Activated naive CD4-positive, alpha-beta T cell treated with Interleukin-2 at 50 U/mL for 16 hours (primary cell): ENCODE data around the gene PTMA.

Experiments used
- DNase-seq: peaks from one replicate; pipeline ENCODE4 v3.0.0-alpha.2; 2020

PTMA gene

DNA sequence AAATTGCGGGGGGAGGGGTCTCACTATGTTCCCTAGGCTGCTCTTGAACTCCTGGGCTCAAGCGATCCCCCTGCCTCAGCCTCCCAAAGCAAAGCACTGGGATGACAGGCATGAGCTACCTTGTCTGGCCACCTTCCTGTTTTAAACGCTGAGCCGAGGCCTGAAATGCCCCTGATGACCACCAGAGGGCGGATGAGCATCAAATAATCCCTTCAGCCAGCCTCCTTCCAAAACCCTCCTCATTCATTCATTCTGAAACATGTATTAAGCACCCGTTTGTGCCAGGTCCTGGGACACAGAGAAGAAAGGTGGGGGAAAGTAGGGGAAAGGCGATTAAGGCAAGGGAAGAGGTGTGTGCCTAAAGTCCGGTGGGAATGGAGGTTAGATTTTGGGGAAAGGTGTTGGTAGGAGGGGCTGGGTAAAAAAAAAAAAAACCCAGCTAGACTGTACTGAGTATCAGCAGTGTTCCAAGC lies 30.7 kb upstream of the PTMA start:
- DNase-seq: peak; percentile 86

DNA sequence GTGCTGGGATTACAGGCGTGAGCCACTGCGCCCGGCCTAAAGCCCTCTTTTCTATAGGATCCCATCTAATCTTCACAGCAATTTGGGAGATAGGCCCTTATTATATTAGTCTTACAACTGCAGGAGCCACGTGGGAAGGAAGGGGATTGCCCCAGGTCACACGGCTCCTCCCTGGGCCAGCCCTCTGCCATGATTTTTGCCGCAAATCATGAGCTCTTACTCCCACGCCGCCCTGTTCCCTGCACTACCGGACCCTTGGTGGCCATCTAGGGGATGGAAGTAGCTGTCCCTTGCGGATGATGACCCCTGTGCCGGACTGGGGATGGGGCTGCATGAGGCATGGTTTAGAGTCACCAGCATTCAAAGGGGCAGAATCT lies 28.4 kb upstream of the PTMA start:
- no peak for DNase-seq

DNA sequence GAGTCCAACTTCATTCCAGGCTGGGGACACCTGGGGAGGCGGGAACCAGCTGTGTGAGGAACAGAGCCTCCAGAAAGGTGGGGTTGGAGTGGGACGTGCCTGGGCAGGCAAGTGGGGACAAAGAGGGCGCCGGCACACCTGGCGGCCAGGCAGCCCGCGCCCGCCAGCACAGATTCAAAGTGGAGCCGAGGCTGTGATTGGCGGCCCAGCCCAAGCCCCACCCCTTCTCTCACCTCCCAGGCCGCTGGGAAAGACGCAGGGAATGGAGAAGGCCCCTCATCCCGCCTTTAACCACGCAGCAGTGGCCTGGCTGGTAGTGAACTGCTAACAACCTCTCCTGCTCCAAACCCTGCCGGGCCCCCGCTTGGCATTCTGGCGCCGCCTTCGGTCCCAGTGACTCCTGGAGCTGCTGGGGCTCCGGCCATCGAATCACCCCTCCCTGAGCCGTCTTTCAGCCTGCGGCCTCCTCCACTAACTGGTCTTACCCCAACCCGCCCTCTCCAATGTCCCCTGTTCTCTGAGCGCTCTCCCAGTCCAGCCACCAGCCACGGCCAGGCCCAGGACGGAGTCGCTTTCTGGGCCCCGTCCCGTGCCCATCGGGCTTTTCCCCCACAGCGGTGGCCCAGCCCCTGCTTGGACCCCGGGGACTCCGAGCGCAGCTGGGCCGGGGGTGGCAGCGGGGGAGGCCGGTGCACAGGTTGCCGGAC lies 27.9 kb upstream of the PTMA start:
- DNase-seq: no peak

DNA sequence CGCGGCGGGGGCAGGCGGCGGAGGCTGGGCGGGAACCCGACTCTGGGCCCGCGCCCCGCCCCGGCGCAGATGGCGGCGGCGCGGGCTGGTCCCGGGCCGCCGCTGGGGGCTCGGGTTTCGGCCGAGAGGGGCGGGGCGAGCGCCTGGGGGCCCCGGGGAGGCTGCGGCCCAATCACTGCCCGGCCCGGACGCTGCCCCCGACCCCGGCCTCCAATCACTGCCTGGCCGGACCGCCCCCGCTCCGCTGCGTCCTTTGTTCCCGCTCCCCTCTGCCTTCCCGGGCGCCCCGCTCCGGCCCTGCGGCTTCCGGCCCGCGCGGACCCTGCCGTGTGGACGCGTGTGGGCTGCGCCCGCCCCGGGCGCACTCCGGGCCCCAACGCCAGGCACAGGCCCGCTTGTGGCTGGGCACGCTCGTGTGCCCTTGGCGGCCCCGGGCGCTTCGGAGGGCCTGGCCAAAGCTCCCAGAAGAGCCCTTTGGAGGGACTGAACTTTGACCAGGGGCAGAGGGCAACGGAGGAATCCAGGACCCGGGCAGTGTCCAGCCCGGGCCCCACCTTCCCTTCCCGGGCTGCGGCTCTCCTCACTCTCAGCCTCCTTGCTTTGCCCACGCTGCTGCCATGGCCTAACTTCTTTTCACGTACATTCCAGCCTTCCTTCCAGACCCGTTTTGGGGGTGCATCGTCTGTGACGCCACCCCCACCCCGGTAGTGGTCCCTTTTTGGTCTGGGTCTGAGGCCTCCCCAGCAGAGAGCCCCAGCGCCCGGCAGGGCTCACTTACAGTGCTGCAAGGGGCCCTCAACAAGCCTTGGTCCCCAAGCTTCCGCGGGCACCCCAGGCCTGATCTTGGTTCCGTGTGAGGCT lies 27.1 kb upstream of the PTMA start:
- no peak for DNase-seq

DNA sequence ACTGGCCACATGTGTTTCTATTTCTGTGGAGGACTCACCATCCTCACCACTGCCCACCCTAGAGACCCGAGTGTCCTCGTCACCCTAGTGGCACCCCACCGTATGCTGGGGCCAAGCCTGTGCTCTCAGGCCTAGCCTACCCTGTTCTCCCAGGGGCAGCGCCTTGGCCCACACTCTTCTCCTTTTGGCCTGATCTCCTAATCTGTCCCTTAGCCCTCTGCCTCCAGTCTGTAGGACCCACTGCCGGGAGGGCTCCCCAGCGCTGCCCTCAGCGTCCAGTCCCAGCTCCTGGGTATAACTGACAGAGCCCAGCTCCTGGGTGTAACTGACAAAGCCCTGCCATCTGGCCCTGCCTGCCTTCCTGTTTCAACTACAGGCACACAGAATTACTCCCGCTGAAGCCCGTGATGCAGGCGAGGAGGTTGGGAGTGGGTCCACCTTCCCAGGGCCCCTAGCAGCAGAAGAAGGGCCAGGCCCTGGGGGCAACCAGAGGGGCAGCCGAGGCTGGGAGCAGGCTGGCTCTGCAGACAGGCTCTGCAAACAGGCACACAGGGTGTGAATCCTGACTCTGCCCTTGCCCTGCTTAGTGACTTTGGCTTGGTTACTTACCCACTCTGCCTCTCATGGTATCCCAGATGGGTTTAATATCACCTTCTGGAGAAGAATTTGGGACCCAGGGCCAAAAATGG lies 25.6 kb upstream of the PTMA start:
- DNase-seq: no peak

DNA sequence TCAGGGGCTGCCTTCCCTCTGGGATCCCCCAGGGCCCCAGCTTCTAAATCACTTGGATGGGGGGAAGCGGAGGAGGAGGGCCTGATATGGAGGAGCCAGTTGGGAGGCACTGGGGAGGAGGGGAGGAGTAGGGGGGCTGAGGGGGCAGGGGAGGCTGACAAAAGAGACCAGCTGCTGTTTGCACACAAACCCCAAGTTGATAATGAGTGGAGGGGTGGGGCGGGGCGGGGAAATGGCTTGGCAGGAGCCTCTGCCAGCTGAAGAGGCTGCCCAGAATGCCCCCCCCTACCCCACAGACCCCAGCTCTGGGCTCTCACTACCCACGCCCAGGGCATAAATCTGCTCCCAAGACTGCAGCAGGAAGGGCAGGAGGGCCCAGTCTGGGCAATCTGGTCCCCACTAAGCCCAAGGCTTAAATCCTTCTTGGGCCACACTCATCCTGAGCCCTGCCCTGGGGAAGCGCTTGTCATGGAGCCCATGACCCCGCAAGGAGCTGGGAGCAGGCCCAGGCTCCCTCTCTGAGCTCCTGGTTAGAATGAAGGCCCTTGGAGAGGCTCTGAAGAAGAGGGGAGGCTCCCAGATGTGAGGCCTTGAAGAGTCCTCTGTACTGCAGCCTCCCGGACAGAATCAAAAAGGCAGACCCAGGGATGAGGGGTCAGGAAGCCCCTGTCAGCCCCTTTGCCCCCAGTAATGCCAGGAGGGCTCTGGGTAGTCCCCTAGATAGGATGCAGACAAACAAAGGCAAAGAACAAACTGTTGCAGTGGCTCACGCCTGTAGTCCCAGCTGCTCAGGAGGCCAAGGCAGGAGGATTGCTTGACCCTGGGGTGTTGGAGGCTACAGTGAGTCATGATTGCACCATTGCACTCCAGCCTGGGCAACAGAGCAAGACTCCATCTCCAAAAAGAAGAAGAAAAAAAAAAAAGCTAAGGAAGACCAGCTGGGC lies 24.8 kb upstream of the PTMA start:
- no peak for DNase-seq

DNA sequence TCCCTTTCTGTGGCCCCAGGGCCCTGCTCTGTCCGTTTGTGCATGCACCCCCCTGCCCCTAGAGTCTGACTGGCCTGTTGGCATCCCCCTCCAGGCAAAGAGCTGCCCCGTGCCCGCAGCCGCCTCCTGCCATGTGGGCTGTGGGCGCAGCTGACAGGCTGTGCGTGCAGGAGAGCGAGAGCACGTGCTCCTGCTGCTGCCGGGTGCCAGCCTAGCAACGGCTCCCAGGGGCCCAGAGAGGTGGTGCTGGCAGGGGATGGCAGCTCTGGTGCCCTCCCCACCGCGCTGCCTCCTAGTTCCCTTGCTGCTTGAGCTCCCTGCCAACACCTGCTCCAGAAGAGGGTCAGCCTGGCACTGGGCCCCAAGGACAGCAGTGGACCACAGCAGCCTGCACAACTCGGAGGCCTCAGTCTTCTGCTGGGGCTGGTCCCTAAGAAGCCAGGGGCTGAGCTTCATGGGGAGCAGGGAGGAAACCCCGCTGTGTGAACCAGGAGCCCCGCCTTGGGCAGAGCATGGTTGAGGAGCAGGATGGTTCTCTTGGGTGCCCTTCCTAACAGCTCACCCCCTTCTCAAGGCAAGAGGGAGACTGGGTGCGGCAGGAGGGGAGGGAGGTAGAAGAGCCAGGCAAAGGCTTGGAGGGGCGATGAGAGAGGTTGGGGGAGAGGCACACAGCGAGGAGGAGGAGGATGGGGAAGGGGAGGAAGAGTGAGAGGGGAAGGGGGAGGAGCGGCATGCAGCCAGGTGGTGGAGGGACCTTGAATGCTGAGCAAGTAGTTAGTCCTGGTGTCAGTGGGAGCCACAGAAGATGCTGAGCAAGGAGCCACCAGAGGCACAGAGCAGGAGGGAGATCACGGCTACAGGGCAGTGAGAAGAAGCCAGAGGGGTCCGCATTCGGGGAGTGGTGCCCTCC lies 23.8 kb upstream of the PTMA start:
- DNase-seq: no peak

DNA sequence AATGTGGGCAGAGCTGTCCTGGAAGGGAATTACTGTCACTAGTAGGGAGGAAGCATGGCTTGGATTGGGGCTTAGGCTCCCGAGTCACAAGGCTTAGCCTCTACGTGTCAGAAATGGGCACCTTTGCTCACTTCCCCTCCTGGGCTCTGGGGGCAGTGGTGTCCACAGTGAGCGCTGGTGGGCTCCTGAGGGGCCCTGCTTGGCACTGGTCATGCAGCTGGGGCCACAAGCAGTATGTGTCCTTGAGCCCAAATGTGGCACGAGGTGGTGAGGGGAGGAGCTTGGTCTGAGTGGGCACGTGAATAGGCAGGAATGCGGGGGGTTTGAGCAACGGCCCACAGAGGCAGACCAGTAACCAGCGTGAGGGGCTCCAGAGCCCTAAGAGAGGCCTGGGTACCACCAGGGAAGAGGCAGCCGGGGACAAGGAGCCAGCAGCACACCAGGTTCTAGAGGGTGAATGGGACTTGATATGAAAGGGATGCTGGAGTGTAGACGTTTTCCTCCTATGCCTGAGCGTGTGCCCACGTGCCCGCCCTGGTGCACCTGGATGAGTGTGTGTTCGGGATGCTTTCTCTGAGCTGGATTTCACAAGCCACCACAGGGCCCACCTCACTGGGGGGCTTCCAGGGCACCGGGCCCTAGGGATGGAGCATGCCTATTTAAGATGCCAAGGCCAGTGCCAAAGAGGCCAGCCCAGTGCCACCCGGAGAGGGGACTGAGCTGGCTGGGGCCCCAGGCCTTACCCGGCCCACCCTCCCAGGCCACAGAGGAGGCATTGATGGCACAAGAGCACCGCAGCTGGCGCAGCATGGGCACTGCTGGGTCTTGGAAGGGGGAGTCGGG lies 22.8 kb upstream of the PTMA start:
- DNase-seq: no peak

DNA sequence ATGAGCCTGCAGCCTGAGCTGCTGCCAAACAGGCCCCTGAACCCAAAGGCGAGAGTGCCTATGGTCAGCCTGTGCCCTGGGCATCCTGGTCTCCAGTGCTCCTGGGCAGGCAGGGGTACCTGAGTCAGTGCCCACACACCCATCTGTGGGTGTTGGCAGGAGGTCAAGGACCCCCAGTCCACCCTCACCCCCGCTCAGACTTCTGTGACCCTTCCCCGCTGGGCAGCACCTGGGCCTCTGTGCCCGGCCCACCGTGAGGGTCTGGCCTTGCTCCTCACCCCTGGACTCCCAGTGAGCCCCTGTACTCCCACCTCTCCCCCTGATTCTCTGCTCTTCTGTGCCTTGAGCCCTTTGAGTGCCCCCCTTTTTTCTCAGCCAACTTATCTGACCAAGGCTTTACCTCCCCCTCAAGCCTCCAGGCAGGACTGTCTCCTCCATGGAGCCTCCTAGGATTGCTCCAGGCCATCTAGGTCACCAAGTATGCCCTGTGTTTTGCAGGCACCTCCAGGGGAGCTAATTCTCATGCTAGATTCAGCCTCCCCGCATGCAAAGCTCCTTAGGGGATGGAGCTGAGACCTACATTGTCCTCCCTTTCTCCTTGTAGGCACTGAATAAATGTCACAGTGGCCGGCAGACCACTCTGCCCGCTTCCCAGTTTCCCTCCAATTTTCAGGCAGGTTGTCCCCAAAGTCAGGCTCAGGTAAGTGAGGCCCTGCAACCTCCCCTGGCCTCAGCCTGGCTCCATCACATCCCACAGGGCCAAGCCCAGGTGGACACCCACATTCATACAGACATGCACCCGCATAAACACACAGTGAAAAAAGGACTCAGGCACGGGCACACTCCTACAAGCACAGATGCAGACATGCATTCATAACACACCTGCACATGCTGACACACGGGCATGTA lies 21.9 kb upstream of the PTMA start:
- DNase-seq: no peak

DNA sequence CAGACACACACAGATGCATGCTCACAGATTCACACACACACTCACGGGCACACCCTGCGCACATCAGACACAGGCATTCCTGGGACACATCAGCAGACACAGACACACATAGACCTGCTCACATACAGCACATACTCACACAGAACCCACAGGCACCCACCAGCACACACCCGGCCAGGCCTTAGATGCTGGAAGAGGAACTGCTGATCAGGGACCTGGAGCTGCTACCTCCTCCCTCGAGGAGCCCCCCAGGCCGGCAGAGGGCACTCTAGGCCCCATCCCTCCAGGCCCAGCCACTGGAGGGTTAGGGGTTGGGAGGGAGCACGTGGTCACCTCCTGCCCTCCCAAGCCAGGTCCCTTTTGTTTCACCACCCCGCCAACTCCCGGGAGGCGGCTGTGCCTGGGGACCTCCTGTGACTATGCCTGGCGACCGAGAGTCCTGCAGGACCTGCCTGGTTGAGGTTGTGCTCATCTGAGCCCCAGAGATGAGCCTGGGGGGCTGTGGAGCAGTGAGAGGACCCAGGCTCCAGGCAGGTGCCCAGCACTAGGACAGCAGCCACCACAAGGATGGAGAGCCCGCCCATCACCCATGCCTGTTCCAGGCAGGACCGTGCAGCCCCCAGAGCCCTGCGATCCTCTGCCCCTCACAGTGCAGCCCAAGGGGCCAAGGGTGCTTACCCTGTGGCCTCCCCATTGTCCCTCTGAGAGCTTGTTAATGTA lies 21.0 kb upstream of the PTMA start:
- DNase-seq: peak; percentile 70

DNA sequence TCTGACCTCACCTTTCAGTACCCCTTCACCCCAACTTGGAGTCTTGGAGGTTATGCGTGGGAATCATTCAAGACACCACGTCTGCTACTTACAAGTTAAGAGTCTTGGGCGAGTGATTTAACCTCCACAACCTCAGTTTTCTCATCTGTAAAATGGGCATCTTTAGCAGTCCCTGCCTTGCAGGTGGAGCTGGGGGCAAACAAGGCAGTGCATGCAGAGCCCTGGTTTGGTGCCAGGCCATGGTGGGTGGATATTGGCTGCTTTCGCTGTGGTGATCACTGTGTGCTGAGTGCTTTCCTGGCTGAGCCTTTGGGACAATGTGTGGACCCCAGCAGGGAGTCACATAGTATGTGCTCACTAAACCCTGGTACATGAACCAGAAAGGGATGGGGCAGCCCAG lies 20.4 kb upstream of the PTMA start:
- no peak for DNase-seq

DNA sequence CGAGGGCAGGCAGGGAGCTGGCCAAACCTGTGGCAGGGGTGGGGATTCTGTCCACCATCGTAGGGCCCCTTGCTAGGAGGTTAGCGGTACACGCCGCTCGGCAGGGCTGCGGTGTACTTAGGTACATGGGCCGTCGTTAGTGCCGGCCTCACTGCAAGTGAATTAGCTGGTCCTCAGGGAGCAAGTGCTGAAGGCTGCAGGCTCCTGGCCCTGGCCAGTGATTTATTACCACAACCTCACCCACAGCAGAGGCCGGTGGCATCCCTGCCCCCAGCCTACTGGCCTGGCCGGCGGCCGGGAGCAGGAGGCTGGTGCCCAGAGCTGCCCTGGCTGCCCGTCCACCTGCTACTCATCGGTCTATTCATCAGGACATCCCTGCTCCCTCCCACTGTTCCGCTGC lies 19.6 kb upstream of the PTMA start:
- DNase-seq: no peak

DNA sequence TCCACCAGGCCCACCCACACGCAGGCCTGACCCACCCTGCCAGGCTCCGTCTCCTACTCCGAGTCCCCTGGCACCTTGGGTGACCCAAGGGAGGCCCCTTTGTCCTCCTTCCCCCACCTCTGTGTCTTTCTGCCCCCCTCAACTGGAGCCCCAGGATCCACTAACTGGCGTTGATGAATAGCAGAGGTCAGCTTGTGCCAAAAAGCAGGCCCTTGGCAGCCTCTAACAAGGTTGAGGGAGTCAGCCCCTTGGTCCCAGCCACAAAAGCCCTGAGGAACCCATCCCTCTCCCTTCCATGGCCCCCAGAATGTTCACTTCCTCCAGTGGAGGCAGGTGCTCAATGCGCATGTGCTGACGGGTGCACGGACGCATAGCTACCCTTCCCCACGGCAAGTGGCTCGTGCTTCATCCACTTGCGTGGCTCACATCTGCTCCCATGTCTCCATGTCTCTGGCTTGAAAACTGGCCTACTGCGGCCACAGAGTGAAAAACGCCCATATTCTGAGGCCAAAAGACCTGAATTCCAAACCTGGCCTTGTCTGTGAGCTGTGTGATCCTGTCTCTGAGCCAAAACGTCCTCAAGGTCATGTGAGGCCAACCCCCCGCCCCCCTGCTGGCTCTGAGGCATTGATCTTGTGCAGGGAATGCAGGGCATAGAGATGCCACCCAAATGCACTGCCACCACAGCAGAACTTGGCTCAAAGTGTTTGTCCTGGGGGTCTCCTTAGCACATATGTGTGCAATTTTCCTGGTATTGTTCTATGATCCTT lies 19.0 kb upstream of the PTMA start:
- no peak for DNase-seq

DNA sequence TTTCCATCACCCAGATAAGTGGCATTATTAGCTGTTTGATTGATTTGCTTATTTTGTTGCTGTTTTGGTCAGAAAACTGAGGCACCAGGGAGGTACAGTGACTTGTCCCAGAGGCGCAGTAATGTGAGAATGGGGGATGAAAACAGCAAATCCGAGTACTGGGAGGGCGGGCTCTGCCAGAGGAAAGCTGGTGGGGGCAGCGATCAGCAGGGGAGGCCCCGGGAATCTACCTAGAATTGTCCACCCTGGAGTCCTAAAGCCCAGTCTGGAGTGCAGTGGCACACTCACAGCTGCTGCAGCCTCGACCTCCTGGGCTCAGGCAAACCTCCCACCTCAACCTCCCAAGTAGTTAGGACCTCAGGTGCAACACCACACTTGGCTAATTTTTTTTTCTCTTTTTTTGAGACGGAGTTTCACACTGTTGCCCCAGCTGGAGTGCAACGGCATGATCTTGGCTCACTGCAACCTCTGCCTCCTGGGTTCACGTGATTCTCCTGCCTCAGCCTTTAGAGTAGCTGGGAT lies 17.0 kb upstream of the PTMA start:
- DNase-seq: no peak

DNA sequence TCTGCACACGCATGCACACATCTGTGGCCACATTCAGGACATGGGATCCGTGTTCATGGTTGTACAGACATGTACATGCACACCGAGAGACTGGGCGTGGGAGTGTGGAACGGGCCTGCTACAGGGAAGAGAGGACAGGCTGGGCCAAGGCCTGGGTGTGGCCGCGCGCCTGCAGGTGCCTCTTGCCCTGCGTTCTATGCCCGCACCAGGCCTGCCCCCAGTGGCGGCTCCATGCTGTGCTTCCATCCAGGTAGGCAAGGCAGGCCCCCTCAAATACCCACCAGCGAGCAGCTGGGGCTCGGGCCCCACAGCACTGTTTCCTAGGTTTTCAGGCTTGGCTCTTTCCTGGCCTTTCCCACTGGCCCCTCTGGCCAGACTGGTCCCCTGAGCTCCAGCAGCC lies 15.5 kb upstream of the PTMA start:
- no peak for DNase-seq

DNA sequence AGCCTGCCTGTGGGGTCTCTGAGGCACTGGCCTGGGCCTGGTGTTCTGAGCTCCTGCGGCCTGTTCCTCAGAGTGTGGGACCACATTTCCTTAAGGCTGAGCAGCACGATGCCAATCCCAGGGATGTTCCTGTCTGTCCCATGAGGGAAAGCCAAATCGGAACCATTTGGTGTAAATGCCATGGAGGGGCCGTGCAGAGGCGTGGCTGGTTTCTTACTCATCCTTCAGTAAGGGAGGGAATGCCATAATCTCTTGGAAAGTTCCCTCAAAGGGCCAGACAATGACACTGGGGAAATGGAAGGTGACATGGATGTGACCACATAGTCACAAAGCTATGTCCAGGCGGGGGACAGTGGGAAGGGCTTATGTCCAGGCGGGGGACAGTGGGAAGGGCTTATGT lies 14.4 kb upstream of the PTMA start:
- DNase-seq: no peak

DNA sequence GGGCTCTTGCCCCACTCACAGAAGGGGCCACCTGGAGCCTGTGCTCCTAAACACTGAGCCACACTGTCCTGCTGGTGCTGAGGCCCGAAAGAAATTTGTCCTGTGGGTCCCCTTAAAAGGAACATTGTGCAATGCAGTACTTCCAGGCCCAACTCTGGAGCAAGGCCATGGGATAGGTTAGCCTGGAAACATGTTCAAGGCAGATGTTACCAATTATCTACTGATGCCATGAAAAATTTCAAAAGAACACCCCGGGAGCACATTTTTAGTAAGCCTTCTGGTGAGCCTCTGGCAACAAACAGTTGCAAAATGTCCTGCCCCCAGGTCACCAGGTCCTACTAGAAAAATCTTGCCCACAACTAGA lies 12.3 kb upstream of the PTMA start:
- no peak for DNase-seq

DNA sequence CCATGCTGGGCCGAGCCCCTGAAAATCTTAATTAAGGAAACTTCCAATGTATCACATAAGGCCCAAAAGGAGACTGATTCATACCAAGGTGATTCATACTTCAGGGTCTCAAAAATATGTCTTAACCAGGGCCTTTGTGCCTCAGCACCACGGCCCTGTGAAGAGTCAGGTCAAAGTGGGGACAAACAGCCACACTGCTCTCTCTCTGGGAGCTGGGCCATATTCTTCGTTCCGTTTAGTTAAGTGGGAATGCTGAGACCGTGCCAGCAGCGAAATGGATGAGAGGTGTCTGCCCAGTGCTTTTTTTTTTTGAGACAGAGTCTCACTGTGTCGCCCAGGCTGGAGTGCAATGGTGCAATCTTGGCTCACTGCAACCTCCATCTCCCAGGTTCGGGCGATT lies 9.3 kb upstream of the PTMA start:
- no peak for DNase-seq
